Stomach (tissue), 4 donors: Measurements from ENCODE around the gene SPAG17.

Experiments
- CTCF ChIP-seq, 7 experiments: fragments of 450-650 bp in 4 of 7; fragments of 200-600 bp in 3 of 7; sonication (generic) in 3 of 7; IDR thresholded peaks; one replicate each; pipeline ENCODE4 v1.5.1; 2016 to 2019; ENCODE audit warnings: antibody characterized with exemption in 7 of 7, control low read depth in 2 of 7, mild to moderate bottlenecking in 1 of 7
- EP300 ChIP-seq: sonication (generic); formaldehyde crosslinking; IDR thresholded peaks from one replicate; pipeline ENCODE4 v1.6.1; 2017; ENCODE audit warnings: antibody characterized with exemption
- POLR2A ChIP-seq, 4 donors: fragments of 450-650 bp; IDR thresholded peaks; one replicate each; pipeline ENCODE4 v1.6.1; 2016; ENCODE audit warnings: antibody characterized with exemption in 4 of 4, control low read depth in 2 of 4, mild to moderate bottlenecking in 1 of 4, moderate library complexity in 1 of 4

GRCh38 chr1:117911051-117911450 is 274.0 kb downstream of the SPAG17 start:
- TF ChIP-seq CTCF (IDR thresholded peaks at IDR 0.05): no peak
- no peak for TF ChIP-seq POLR2A (IDR thresholded peaks at IDR 0.05)
- TF ChIP-seq EP300: no peak
